Uterus (tissue), 4 donors: ENCODE measurements around the gene ADSS1. TPM values are rescaled to one million over a fixed set of nuclear protein-coding genes. Genes with fewer than 3 reads are reported as not detected.
A peak's percentile ranks its signal among the peaks of the same experiment; 100 is the strongest.

Experiments
- DNase-seq, 2 donors: peaks; one replicate each; pipeline ENCODE4 v3.0.0-alpha.2; 2019 to 2020
- H3K27ac ChIP-seq, 2 donors: fragments of 200-600 bp; sonication (generic); 1 replicate in 1 of 2; 2 replicates in 1 of 2; pipeline ENCODE4 v1.5.1; 2016 to 2018
- H3K27me3 ChIP-seq, 2 donors: fragments of 200-600 bp; sonication (generic); one replicate each; pipeline ENCODE4 v1.5.1; 2018 to 2019; ENCODE audit warnings: control low read depth in 1 of 2
- H3K36me3 ChIP-seq, 2 donors: fragments of 200-600 bp; sonication (generic); one replicate each; pipeline ENCODE4 v1.5.1; 2019; ENCODE audit warnings: control low read depth in 1 of 2
- H3K4me1 ChIP-seq, 2 donors: fragments of 200-600 bp; sonication (generic); one replicate each; pipeline ENCODE4 v1.5.1; 2018 to 2019; ENCODE audit warnings: control low read depth in 1 of 2
- H3K4me3 ChIP-seq, 2 donors: fragments of 200-600 bp; sonication (generic); 1 replicate in 1 of 2; 2 replicates in 1 of 2; pipeline ENCODE4 v1.5.1; 2018 to 2019; ENCODE audit warnings: mild to moderate bottlenecking in 1 of 2
- H3K9me3 ChIP-seq, 2 donors: fragments of 200-600 bp; sonication (generic); one replicate each; pipeline ENCODE4 v1.5.1; 2019; ENCODE audit warnings: control low read depth in 1 of 2
- CTCF ChIP-seq, 4 experiments: fragments of 200-600 bp in 2 of 4; fragments of 450-650 bp in 2 of 4; sonication (generic) in 2 of 4; IDR thresholded peaks; one replicate each; pipeline ENCODE4 v1.5.1; 2016 to 2019; ENCODE audit warnings: antibody characterized with exemption in 4 of 4, mild to moderate bottlenecking in 2 of 4, moderate library complexity in 1 of 4
- POLR2A ChIP-seq, 2 donors: fragments of 450-650 bp; IDR thresholded peaks; one replicate each; pipeline ENCODE4 v1.6.1; 2016; ENCODE audit warnings: antibody characterized with exemption in 2 of 2, mild to moderate bottlenecking in 1 of 2, moderate library complexity in 1 of 2
- intact Hi-C: fragments of 100-400 bp; cut with DNase I; formaldehyde crosslinking; loops from one replicate; pipeline ENCODE4 v1.15.1; 2023; ENCODE audit warnings: low total_unique reads
- total RNA-seq, 4 donors: library from RNA; depleted of rRNA in 3 of 4; stranded (reverse); fragments of >200 nt in 3 of 4; gene quantifications; one replicate each; pipeline versions ENCODE4 v1.1.0 to v1.2.4, GENCODE V29; 2014 to 2023
- donor health status: DM: yes; HTN: yes; CAD: no.

ADSS1 gene
- total RNA-seq, 4 donors from 2014 or later: 7.0 to 11.7 TPM; not detected in 2

GRCh38 chr14:104770072-104770579 lies 46.1 kb downstream of the ADSS1 start:
- intact Hi-C loops: loop anchor here (5.0 kb wide), 1 partner anchor 57 kb away; no protein-coding TSS in a partner anchor
- Histone ChIP-seq H3K36me3 (no peaks in the 10 kb centered on the region), H3K4me1 (peaks cover 0 to 8% of the 10 kb centered on the region in 2 donors), H3K27ac (peak overlapping the region; percentile 19 to 29), H3K9me3 (no peaks in the 10 kb centered on the region), H3K27me3 (no peaks in the 10 kb centered on the region), H3K4me3 (no peak overlapping the region)
- no peak for DNase-seq
- TF ChIP-seq POLR2A (IDR thresholded peaks at IDR 0.05) (no peak), CTCF (IDR thresholded peaks at IDR 0.05) (no peak)

- DNase-seq: no peak
- H3K36me3 ChIP-seq: no peaks in the 10 kb centered on the region
- TF ChIP-seq POLR2A (IDR thresholded peaks at IDR 0.05) (no peak), CTCF (IDR thresholded peaks at IDR 0.05) (no peak)
- H3K4me1 ChIP-seq: peaks cover 0 to 8% of the 10 kb centered on the region in 2 donors
- no peaks in the 10 kb centered on the region for H3K9me3 ChIP-seq
- no peak overlapping the region for H3K27ac ChIP-seq
- intact Hi-C loops: loop anchor here (5.0 kb wide), 1 partner anchor 56 kb away; no protein-coding TSS in a partner anchor
- no peak overlapping the region for H3K4me3 ChIP-seq
- no peaks in the 10 kb centered on the region for H3K27me3 ChIP-seq
Observed at GRCh38 chr14:104770851-104771272, 46.8 kb downstream of the ADSS1 start.

GRCh38 chr14:104771374-104771773 lies 47.3 kb downstream of the ADSS1 start:
- Histone ChIP-seq H3K4me3 (no peak overlapping the region), H3K27ac (no peak overlapping the region), H3K4me1 (peaks cover 0 to 8% of the 10 kb centered on the region in 2 donors), H3K9me3 (no peaks in the 10 kb centered on the region), H3K36me3 (no peaks in the 10 kb centered on the region), H3K27me3 (no peaks in the 10 kb centered on the region)
- intact Hi-C loops: loop anchor here (5.0 kb wide), 1 partner anchor 56 kb away; no protein-coding TSS in a partner anchor
- no peak for DNase-seq
- TF ChIP-seq CTCF (IDR thresholded peaks at IDR 0.05) (no peak), POLR2A (IDR thresholded peaks at IDR 0.05) (no peak)

- no peaks in the 10 kb centered on the region for H3K27me3 ChIP-seq
- DNase-seq: no peak
- no peak overlapping the region for H3K4me3 ChIP-seq
- H3K4me1 ChIP-seq: peaks cover 0 to 8% of the 10 kb centered on the region in 2 donors
- intact Hi-C loops: loop anchor here (5.0 kb wide), 1 partner anchor 55 kb away; no protein-coding TSS in a partner anchor
- H3K36me3 ChIP-seq: no peaks in the 10 kb centered on the region
- H3K27ac ChIP-seq: no peak overlapping the region
- TF ChIP-seq POLR2A (IDR thresholded peaks at IDR 0.05): no peak
- no peak for TF ChIP-seq CTCF (IDR thresholded peaks at IDR 0.05)
- no peaks in the 10 kb centered on the region for H3K9me3 ChIP-seq
Observed at GRCh38 chr14:104771918-104772706, 48.1 kb downstream of the ADSS1 start.
